Measurements from ENCODE around the gene CPXM1. TPM values are rescaled to one million over a fixed set of nuclear protein-coding genes. Genes with fewer than 3 reads are reported as not detected.

Gene CPXM1
- total and polyA plus RNA-seq, 10 donors: 0.23 to 2.9 (median 0.48) TPM

GRCh38 chr20:2747676-2748235, 52.7 kb downstream of the CPXM1 start:
- intact Hi-C loops (cut with DNase I; ENCODE audit: low total_unique reads): no loop called here
- no peak overlapping the region for H3K4me3 ChIP-seq
- TF ChIP-seq POLR2AphosphoS5 (IDR thresholded peaks at IDR 0.05) (no peak), POLR2A (IDR thresholded peaks at IDR 0.05) (no peak), CTCF (IDR thresholded peaks at IDR 0.05 in 8 of 11, conservative IDR thresholded peaks at IDR 0.05 in 3 of 11) (no peak)
- H3K4me1 ChIP-seq: peaks cover 6 to 53% (median 29%) of the 10 kb centered on the region in 6 donors
- no peaks in the 10 kb centered on the region for H3K36me3 ChIP-seq
- H3K9me3 ChIP-seq: no peaks in the 10 kb centered on the region
- H3K27ac ChIP-seq: no peak overlapping the region
- no peak for DNase-seq
- H3K27me3 ChIP-seq (replicated peaks in 1 of 7): peaks cover 0 to 53% (median 9%) of the 10 kb centered on the region in 7 donors
- WGBS, 5 donors: 90 to 94% (median 93%) methylated on average over 8 of the region's 8 CpGs

- intact Hi-C loops (cut with DNase I; ENCODE audit: low total_unique reads): no loop called here
- Histone ChIP-seq H3K27me3 (replicated peaks in 1 of 7) (peaks cover 0 to 50% (median 0%) of the 10 kb centered on the region in 7 donors), H3K36me3 (no peaks in the 10 kb centered on the region), H3K4me1 (peaks cover 5 to 50% (median 24%) of the 10 kb centered on the region in 6 donors), H3K4me3 (no peak overlapping the region), H3K9me3 (no peaks in the 10 kb centered on the region), H3K27ac (no peak overlapping the region)
- TF ChIP-seq POLR2A (IDR thresholded peaks at IDR 0.05) (no peak), POLR2AphosphoS5 (IDR thresholded peaks at IDR 0.05) (no peak), CTCF (IDR thresholded peaks at IDR 0.05 in 8 of 11, conservative IDR thresholded peaks at IDR 0.05 in 3 of 11) (no peak)
- WGBS, 5 donors: 71 to 76% (median 72%) methylated on average over 8 of the region's 8 CpGs
- DNase-seq: peak; percentile 29
Observed at GRCh38 chr20:2746636-2747265, 53.7 kb downstream of the CPXM1 start.

- 84 to 96% (median 87%) methylated on average over 4 of the region's 4 CpGs for whole genome bisulfite sequencing, 5 donors
- DNase-seq: peak; percentile 56
Observed at GRCh38 chr20:2745936-2746635, 54.3 kb downstream of the CPXM1 start.

More at GRCh38 chr20:2745936-2746635, 54.3 kb downstream of the CPXM1 start:
- H3K27ac ChIP-seq: no peak overlapping the region
- H3K36me3 ChIP-seq: no peaks in the 10 kb centered on the region
- TF ChIP-seq POLR2AphosphoS5 (IDR thresholded peaks at IDR 0.05) (no peak), POLR2A (IDR thresholded peaks at IDR 0.05) (no peak), CTCF (IDR thresholded peaks at IDR 0.05 in 8 of 11, conservative IDR thresholded peaks at IDR 0.05 in 3 of 11) (no peak)
- intact Hi-C loops (cut with DNase I; ENCODE audit: low total_unique reads): no loop called here
- H3K27me3 ChIP-seq (replicated peaks in 1 of 7): peaks cover 0 to 43% (median 0%) of the 10 kb centered on the region in 7 donors
- no peaks in the 10 kb centered on the region for H3K9me3 ChIP-seq
- H3K4me3 ChIP-seq: no peak overlapping the region
- H3K4me1 ChIP-seq: peaks cover 2 to 49% (median 20%) of the 10 kb centered on the region in 6 donors

Data from spleen (tissue), 11 donors.